Endometrium (tissue), 2 donors: ENCODE results near the gene PLA2G4F.
"Not testable (repeated sequence)": the region's sequence is repeated elsewhere in the genome, so short reads cannot be mapped to it uniquely, and the experiment has no call there.

ENCODE experiments used
- FAIRE-seq: peaks from 2 replicates; lab custom pipeline; 2012; peaks lifted over from hg19 to GRCh38; lab: Jason Lieb, UNC
- donor health status: control.
- donor health status: control.

The PLA2G4F gene

GRCh38 chr15:42100021-42100800, 56.2 kb downstream of the PLA2G4F start:
- no peak for FAIRE-seq

- no peak for FAIRE-seq
These were observed 59.4 kb downstream of the PLA2G4F start for GRCh38 chr15:42097018-42097417.

GRCh38 chr15:42094512-42094963, 61.9 kb downstream of the PLA2G4F start, which contains the start of gene PLA2G4D:
PLA2G4D (minus strand) TSS chr15:42094562; CDS start chr15:42094459, 103 bp downstream.
- no peak for FAIRE-seq

GRCh38 chr15:42093966-42094365, 62.5 kb downstream of the PLA2G4F start:
- no peak for FAIRE-seq

- no peak for FAIRE-seq
These were observed 63.8 kb downstream of the PLA2G4F start for GRCh38 chr15:42092398-42093318.

- FAIRE-seq = not testable (repeated sequence)
These were observed 64.6 kb downstream of the PLA2G4F start for GRCh38 chr15:42091753-42092397.

GRCh38 chr15:42090781-42091180, 65.7 kb downstream of the PLA2G4F start:
- FAIRE-seq = no peak

GRCh38 chr15:42090370-42090769, 66.1 kb downstream of the PLA2G4F start:
- no peak for FAIRE-seq

- no peak for FAIRE-seq
These were observed 66.5 kb downstream of the PLA2G4F start for GRCh38 chr15:42089942-42090341.
